SKM-1 (cell line): ENCODE data around the gene TRIM69.

Source experiments
- DNase-seq: peaks from one replicate; lab custom pipeline; 2025; ENCODE audit not compliant: unreplicated experiment; lab: John Stamatoyannopoulos, UW

The TRIM69 gene

DNA sequence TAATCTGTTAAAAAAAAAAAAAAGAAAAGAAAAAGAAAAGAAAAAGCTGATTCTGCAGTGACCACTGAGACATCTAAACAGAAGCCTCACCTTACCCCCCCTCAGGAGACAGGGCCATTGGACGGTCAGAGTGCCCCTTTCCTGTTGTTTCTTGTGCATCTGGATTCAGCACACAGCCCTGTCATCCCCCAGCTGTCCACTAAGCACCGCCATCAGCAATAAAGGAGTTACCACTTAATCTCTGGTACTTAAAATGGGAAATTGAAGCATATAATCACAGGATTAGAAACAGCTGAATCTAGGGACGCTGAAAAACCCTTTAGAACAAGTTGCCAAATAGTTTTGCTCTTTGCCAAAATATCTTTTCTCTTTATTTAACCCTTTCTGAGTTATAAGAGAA lies 62.5 kb downstream of the TRIM69 start:
- no peak for DNase-seq

DNA sequence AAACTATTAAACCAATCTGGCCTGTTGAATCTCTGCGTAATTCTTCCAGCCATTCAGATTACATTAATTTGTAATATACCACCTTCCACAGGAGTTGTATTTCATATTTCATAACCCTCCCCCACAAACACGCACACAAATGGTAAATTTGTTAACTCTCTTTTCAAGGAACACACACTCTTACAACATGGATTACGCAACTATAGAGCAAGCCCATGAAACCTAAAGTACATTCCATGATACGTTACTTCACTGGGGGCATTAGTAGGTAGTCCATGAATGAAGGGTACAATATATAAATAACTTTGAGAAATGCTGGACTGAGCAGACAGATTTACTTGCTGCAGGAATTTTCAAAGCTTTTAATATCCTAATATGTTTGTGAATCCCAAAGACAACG lies 65.0 kb downstream of the TRIM69 start:
- no peak for DNase-seq

DNA sequence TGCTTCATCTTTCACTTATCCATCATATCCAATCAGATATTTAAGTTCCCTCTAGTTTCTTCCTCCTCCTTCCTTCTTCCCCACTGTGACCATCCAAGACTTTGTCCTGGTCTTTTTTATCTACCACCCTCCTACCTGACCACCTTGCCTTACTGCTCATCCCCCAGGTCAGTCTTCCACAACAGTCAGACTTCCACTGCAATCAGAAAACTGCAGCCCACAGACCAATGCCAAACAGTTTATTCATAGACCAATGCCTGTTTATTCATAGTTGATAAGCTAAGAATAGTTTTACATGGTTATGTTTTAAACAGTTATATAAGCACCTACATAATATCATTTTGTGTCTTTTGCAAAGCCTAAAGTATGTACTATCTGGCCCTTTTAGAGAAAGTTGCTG lies 65.5 kb downstream of the TRIM69 start:
- no peak for DNase-seq

DNA sequence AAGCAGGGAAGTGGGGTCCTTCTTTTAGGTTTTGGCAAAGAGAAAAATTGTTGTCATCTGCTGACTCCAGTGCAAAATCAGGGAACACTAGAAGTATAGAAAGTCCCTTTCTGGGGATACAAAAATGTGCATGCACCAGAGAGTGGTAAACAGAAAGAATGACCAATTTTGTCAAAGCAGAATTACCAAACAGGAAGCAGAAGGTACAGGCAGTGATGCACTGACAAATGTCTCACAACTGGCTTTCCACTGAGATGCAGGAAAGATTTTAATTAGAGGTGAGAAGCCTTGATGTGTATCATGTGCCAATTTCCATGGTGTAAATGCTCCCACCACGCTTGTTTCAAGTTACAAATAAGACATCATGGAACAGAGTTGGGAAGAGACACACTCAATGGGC lies 66.0 kb downstream of the TRIM69 start:
- no peak for DNase-seq

DNA sequence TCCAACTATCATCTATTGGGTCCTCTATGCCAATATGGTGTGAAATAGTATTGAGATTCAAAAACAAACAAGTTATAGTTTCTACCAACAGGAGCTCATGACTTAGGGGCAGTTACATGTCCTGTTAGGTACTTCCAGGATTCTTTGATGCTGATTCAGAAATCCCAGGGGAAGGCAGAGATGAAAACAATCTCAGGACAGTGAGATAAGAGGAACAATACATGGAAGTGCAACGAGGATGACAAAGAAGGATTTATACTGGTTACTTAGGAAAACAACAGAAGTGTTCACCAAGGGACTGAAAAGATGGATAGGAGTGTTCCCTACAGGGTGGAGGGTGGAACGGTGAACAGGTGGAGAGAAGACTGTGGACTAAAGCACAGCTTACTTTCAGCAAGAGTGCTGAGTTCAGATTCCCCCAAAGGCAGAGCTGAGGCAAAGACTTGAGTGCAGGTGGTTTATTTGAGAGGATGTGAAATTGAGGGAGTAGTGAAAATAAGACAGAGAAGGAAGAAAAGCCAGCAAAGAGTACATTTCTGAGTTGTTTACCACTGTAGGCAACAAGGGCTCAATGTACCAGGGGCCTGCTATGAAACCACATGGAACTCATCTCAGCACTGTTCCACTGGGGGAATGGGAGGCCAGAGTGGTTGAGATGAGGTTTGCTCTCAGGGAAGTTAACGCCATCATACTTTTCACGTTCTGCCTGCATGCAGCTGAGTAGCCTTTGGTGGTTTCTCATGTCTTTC lies 68.1 kb downstream of the TRIM69 start:
- DNase-seq = no peak

DNA sequence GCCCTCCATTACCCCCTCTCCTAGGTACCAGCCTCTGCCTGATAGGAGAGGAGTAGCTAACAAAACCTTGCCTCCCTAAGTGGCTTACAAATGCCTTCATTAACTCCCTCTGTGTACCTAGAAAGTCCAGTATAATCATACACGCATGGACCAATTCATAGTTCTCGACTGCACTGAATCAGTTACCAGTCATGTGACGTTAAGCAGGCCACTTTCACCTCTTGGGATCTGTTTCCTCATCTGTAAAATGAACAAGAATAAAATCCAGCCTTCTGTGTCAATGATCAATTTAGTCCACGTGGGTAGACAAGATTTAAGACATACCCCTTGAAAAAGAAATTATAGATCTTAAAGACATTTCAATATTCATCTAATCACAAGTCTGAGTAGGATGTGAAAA lies 72.2 kb downstream of the TRIM69 start:
- no peak for DNase-seq

DNA sequence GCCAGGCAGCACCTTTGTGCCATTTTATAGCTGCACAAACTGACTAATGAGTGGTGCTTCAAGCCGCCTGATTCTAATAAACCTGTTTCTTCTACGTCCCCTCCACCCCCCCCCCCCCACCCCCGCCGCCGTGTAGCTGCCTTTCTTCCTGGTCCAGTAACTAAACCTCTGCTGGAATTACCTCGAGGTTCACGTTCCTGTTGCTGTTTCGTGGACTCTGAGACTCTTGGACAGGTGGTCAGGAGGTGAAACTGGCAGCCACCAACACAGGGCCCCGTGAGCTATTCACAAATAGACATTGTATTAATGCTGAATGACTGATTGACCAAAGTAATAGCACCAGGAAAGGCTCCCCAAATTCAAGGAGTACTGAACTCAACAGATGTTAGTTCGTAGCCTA lies 73.9 kb downstream of the TRIM69 start:
- DNase-seq = no peak

DNA sequence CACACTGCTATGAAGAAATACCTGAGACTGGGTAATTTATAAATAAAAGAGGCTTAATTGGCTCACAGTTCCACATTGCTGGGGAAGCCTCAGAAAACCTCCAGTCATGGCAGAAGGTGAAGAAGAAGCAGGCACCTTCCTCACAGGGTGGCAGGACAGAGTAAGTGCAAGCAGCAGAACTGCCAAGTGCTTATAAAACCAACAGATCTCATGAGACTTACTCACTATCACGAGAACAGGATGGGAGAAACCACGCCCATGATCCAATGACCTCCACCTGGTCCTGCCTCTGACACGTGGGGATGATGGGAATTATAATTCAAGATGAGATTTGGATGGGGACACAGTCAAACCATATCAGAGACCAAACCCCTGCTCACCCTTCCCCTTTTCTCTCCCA lies 75.0 kb downstream of the TRIM69 start:
- DNase-seq = no peak

DNA sequence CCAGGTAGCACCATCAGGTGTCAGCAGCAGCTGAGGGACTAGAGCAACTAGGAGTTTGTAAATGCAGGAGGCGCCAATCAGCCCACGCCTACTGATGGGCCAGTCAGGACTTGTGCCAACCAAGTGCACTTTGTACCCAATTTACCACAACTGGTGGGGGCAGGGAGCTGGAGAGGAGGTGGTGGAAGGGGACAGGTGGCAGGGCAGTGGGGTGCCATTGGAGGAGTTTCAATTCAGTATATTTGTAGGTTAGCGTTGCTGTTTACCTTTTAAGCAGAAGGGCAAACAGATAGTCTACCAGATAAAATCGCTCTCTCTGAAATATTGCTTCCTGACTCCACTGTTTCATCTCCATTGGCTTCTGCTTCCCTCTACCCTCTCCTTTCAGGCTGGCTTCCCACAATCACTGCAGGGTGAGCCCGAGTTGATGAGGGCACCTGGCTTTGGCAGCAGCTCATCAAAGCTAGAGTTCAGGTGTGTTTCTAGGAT lies 75.7 kb downstream of the TRIM69 start:
- no peak for DNase-seq

DNA sequence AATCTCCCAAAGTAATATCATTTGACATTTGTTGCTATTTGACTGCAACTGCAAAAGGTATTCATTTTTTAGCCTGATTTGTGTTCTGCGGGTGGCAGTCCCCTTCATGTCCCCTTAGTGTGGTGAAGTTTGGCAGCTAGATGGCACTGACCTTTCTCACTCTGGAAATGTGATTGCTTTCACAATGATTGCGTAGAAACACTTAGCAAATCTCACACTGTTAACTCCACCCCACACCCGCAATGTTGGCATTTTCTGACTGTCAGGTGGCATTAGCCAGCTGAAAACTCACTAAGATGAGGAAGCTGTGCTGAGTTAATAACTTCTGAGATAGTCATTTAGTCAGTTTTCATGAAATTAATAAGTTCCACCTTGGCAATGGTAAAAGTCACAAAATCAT lies 76.9 kb downstream of the TRIM69 start:
- DNase-seq = no peak
